GM21576 (cell line): ENCODE data around the gene GPR15LG.
"Not testable (repeated sequence)": the region's sequence is repeated elsewhere in the genome, so short reads cannot be mapped to it uniquely, and the experiment has no call there.

Experiments used
- ATAC-seq: cut with Tn5 transposase; IDR thresholded peaks from one replicate; pipeline ENCODE4 v1.9.1; 2021; ENCODE audit warnings: mild to moderate bottlenecking, moderate library complexity; ENCODE audit not compliant: unreplicated experiment

Gene GPR15LG

GRCh38 chr10:84173501-84173929, at the start of gene GPR15LG:
Gene GPR15LG, plus strand, starts transcription at chr10:84173801. Its CDS starts 51 bp downstream, at chr10:84173852.
- peak; percentile 32 for ATAC-seq

- not testable (repeated sequence) for ATAC-seq
Measured at GRCh38 chr10:84125910-84126784, 47.5 kb upstream of the GPR15LG start.

GRCh38 chr10:84126785-84127167, 46.8 kb upstream of the GPR15LG start:
- ATAC-seq, result no peak

- ATAC-seq, result no peak
Measured at GRCh38 chr10:84135836-84136235, 37.8 kb upstream of the GPR15LG start.

GRCh38 chr10:84137811-84138210, 35.8 kb upstream of the GPR15LG start:
- no peak for ATAC-seq

GRCh38 chr10:84138478-84139125, 35.0 kb upstream of the GPR15LG start:
- no peak for ATAC-seq

- ATAC-seq, result peak; percentile 99
Measured at GRCh38 chr10:84139126-84140035, 34.2 kb upstream of the GPR15LG start, which contains the start of gene GHITM. Gene GHITM, plus strand, starts transcription at chr10:84139509. Its CDS starts 1,992 bp downstream, at chr10:84141501.

GRCh38 chr10:84140036-84140379, 33.6 kb upstream of the GPR15LG start:
- no peak for ATAC-seq

GRCh38 chr10:84147347-84147746, 26.3 kb upstream of the GPR15LG start:
- ATAC-seq, result no peak

- peak; percentile 68 for ATAC-seq
Measured at GRCh38 chr10:84148006-84148597, 25.5 kb upstream of the GPR15LG start.

GRCh38 chr10:84149854-84150253, 23.7 kb upstream of the GPR15LG start:
- ATAC-seq, result no peak

- no peak for ATAC-seq
Measured at GRCh38 chr10:84152769-84153168, 20.8 kb upstream of the GPR15LG start.

- no peak for ATAC-seq
Measured at GRCh38 chr10:84155521-84155920, 18.1 kb upstream of the GPR15LG start.

GRCh38 chr10:84156009-84156408, 17.6 kb upstream of the GPR15LG start:
- ATAC-seq, result no peak

GRCh38 chr10:84156768-84157167, 16.8 kb upstream of the GPR15LG start:
- peak; percentile 48 for ATAC-seq

GRCh38 chr10:84158061-84158460, 15.5 kb upstream of the GPR15LG start:
- ATAC-seq, result no peak

- no peak for ATAC-seq
Measured at GRCh38 chr10:84158550-84158949, 15.1 kb upstream of the GPR15LG start.

GRCh38 chr10:84159076-84159685, 14.4 kb upstream of the GPR15LG start:
- no peak for ATAC-seq

GRCh38 chr10:84160663-84161362, 12.8 kb upstream of the GPR15LG start:
- ATAC-seq, result no peak

- ATAC-seq, result no peak
Measured at GRCh38 chr10:84163996-84164395, 9.6 kb upstream of the GPR15LG start.
